Activated B cell treated with CpG ODN at 0.5 μM for 24 hours (primary cell): ENCODE data around the gene PIK3R3. TPM values are rescaled to one million over a fixed set of nuclear protein-coding genes. Genes with fewer than 3 reads are reported as not detected.

Experiments used
- ATAC-seq: fragments of 200-7000 bp; cut with Tn5 transposase; one replicate; pipeline ENCODE4 v1.10.0; 2021; ENCODE audit warnings: low read depth, mild to moderate bottlenecking, moderate library complexity
- CTCF ChIA-PET: fragments of 350-600 bp; sonication (Branson Sonifier 250); formaldehyde crosslinking; loops from one replicate; lab custom pipeline; 2021; ENCODE audit warnings: antibody characterized with exemption; lab: Charles Lee
- POLR2A ChIA-PET: fragments of 350-600 bp; sonication (Branson Sonifier 250); formaldehyde crosslinking; loops from one replicate; lab custom pipeline; 2021; ENCODE audit warnings: antibody characterized with exemption; lab: Charles Lee
- DNase-seq: peaks from one replicate; pipeline ENCODE4 v3.0.0; 2022
- H3K27ac Mint-ChIP-seq: one replicate; pipeline ENCODE4 v1.8.0; 2020; ENCODE audit warnings: mixed read lengths
- H3K27me3 Mint-ChIP-seq: one replicate; pipeline ENCODE4 v1.8.0; 2021; ENCODE audit warnings: mixed read lengths
- H3K36me3 Mint-ChIP-seq: one replicate; pipeline ENCODE4 v1.8.0; 2021; ENCODE audit warnings: low read depth, mixed read lengths
- H3K4me1 Mint-ChIP-seq: one replicate; pipeline ENCODE4 v1.8.0; 2021; ENCODE audit warnings: mixed read lengths
- H3K4me3 Mint-ChIP-seq: one replicate; pipeline ENCODE4 v1.8.0; 2020; ENCODE audit warnings: mild to moderate bottlenecking, mixed read lengths
- H3K9me3 Mint-ChIP-seq: one replicate; pipeline ENCODE4 v1.8.0; 2020; ENCODE audit warnings: mixed read lengths
- intact Hi-C: fragments of 100-400 bp; cut with micrococcal nuclease; formaldehyde crosslinking; loops from one replicate; pipeline ENCODE4 v1.15.1; 2024
- total RNA-seq: library from RNA; stranded (reverse); gene quantifications from 2 replicates; pipeline ENCODE4 v1.2.3, GENCODE V29; 2022
- TF ChIP-seq, protein P1 (sequence below): fragments of 200-600 bp; IDR thresholded peaks from one replicate; pipeline ENCODE4 v1.8.0; 2022; ENCODE audit warnings: antibody characterized with exemption, mild to moderate bottlenecking

Gene PIK3R3
- total RNA-seq, 1 donor from 2014 or later = 1.3 TPM

DNA sequence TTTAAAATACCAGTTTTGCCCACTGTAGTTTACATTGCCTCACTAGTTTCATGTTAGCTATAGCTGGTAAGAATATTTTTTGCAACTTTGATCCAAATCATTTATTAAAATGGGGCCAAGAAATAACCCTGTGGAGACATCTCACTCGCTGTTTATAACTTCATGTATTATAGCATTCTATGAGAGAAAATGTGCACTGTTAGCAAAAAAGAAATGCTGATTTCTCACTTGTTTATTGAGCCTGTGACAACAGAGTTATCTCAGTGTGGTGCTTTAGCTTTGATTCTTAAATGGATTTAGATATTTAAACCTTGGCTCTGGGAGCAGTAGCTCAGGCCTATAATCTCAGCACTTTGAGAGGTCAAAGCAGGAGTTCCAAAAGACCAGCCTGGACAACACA, 127.9 kb downstream of the PIK3R3 start:
- CTCF ChIA-PET = no interaction called here
- intact Hi-C loops = no loop called here
- H3K27ac Mint-ChIP-seq = no peak overlapping the region

DNA sequence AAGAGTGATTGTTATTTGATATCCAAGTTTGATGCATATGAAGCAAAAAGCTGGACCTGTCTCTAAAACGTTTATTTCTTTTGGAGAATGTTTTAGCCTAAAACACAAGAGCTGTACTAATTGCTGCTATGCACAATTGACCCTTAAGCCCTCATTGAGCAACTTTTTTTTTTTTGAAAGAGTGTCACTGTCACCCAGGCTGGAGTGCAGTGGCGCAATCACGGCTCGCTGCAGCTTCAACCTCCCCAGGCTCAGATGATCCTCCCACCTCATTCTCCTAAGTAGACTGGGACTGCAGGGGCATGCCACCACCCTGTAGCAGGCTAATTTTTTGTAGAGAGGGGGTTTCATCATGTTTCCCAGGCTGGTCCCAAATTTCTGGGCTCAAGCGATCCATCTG, 129.1 kb downstream of the PIK3R3 start:
- H3K27me3 Mint-ChIP-seq = no peaks in the 10 kb centered on the region
- TF ChIP-seq, protein P1, sequence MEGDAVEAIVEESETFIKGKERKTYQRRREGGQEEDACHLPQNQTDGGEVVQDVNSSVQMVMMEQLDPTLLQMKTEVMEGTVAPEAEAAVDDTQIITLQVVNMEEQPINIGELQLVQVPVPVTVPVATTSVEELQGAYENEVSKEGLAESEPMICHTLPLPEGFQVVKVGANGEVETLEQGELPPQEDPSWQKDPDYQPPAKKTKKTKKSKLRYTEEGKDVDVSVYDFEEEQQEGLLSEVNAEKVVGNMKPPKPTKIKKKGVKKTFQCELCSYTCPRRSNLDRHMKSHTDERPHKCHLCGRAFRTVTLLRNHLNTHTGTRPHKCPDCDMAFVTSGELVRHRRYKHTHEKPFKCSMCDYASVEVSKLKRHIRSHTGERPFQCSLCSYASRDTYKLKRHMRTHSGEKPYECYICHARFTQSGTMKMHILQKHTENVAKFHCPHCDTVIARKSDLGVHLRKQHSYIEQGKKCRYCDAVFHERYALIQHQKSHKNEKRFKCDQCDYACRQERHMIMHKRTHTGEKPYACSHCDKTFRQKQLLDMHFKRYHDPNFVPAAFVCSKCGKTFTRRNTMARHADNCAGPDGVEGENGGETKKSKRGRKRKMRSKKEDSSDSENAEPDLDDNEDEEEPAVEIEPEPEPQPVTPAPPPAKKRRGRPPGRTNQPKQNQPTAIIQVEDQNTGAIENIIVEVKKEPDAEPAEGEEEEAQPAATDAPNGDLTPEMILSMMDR = no peak
- ChIA-PET CTCF (no interaction called here), POLR2A (no interaction called here)
- no peaks in the 10 kb centered on the region for H3K9me3 Mint-ChIP-seq
- DNase-seq = no peak
- no peak overlapping the region for H3K27ac Mint-ChIP-seq
- H3K4me3 Mint-ChIP-seq = no peak overlapping the region
- peaks cover 24% of the 10 kb centered on the region for H3K36me3 Mint-ChIP-seq
- intact Hi-C loops = no loop called here
- ATAC-seq = no peak
- H3K4me1 Mint-ChIP-seq = no peaks in the 10 kb centered on the region

More for the DNA sequence above, 127.9 kb downstream of the PIK3R3 start:
- Mint-ChIP-seq H3K4me1 (no peaks in the 10 kb centered on the region), H3K9me3 (no peaks in the 10 kb centered on the region), H3K27me3 (no peaks in the 10 kb centered on the region), H3K4me3 (no peak overlapping the region), H3K36me3 (peaks cover 30% of the 10 kb centered on the region)
- ATAC-seq = no peak
- DNase-seq = no peak
- TF ChIP-seq, protein P1 = no peak
- POLR2A ChIA-PET = no interaction called here

DNA sequence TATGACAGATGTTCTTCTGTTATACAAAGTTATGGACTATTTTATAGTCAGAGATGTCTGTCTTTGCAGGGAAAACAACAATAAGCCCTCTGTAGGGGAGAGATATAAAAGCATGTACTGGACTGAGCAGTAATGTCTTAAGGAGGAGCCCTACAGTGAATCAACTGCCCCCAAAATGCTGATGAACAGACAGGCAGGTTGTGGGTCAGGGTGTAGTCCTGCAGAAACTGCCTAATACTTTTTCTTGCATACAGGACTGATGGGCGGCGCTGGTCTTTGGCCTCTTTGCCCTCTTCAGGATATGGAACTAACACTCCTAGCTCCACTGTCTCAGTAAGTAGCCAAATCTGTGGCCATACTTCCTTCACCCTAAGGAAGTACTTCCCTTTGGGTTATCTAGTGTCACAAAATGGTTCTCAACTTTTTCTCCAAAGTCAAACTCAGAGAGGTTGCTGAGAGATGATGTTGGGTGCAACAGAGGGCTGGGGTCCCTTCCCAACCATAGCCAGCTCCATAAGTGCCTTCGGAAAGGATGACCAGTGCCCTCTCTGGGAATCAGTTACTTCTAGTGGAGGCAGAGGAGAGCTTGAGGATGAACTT, 129.8 kb downstream of the PIK3R3 start:
- no peaks in the 10 kb centered on the region for H3K27me3 Mint-ChIP-seq
- CTCF ChIA-PET = no interaction called here
- H3K36me3 Mint-ChIP-seq = peaks cover 19% of the 10 kb centered on the region
- no peak overlapping the region for H3K27ac Mint-ChIP-seq
- TF ChIP-seq, protein P1 = no peak
- no peak for ATAC-seq
- no peaks in the 10 kb centered on the region for H3K9me3 Mint-ChIP-seq
- no peaks in the 10 kb centered on the region for H3K4me1 Mint-ChIP-seq
- H3K4me3 Mint-ChIP-seq = no peak overlapping the region
- no peak for DNase-seq
- POLR2A ChIA-PET = no interaction called here
- intact Hi-C loops = no loop called here

DNA sequence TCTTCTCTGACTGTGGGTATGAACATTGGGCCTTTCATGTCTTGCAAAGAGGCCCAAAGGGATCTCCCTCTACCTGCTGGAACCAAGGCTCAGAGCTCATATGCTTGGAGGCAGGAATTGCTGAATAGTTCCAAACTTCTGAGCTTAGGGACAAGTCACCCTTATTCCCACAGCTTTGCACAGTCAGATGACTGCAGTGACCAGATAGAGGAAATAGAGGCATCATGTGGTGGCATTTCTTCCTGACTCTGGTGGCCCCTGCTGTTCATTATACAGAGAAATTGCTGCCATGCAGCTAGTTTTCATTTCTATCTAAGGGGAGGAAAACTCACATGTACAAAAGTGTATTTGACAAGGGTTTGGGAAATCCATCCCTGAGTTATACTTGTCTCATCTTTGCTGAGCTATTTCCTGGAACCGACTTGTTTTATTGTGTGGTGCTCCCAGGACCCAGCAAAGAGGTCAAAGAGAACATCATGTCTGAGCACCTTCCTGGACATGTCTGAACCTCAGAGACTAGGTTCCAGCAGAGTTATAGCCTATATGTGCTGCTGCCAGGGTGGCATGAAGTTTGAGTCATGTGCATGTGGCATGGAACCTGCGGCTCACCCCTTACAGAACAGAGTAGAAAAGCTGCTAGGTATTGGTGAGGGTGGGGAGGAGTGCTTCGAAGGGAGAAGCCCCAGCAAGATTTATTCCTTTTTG, 131.2 kb downstream of the PIK3R3 start:
- ATAC-seq (no peak), DNase-seq (no peak)
- H3K27ac Mint-ChIP-seq = no peak overlapping the region
- no peak overlapping the region for H3K4me3 Mint-ChIP-seq
- peaks cover 7% of the 10 kb centered on the region for H3K36me3 Mint-ChIP-seq
- intact Hi-C loops = no loop called here
- TF ChIP-seq, protein P1 = no peak
- ChIA-PET POLR2A (no interaction called here), CTCF (no interaction called here)
- no peaks in the 10 kb centered on the region for H3K4me1 Mint-ChIP-seq
- H3K9me3 Mint-ChIP-seq = no peaks in the 10 kb centered on the region
- H3K27me3 Mint-ChIP-seq = no peaks in the 10 kb centered on the region

DNA sequence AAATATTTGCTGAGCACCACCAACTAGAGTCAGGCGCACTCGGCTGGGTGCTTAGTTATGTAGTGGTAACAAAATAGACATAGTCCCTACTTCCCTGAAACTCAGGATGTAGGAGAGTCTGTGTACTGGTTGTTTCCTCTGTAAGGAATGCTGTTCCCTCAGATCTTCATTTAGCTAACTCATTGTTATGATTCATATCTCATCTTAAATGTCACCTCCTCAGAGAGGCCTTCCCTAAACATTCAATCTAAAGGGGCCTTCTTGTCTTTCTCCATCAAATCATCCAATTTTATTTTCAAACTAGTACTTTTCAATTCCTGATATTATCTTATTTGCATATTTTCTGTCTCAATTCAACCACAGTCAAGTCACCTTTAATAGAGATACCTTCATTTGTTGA, 132.9 kb downstream of the PIK3R3 start:
- H3K4me1 Mint-ChIP-seq = no peaks in the 10 kb centered on the region
- H3K36me3 Mint-ChIP-seq = peaks cover 4% of the 10 kb centered on the region
- H3K4me3 Mint-ChIP-seq = no peak overlapping the region
- no peaks in the 10 kb centered on the region for H3K9me3 Mint-ChIP-seq
- ChIA-PET CTCF (no interaction called here), POLR2A (no interaction called here)
- intact Hi-C loops = no loop called here
- TF ChIP-seq, protein P1 = no peak
- no peak for DNase-seq
- H3K27ac Mint-ChIP-seq = no peak overlapping the region
- no peak for ATAC-seq
- no peaks in the 10 kb centered on the region for H3K27me3 Mint-ChIP-seq
